ENCODE results near the gene HK1. TPM values are rescaled to one million over a fixed set of nuclear protein-coding genes. Genes with fewer than 3 reads are reported as not detected.

HK1 gene
- total RNA-seq, 6 experiments from 2014 or later = 149 to 158 (median 155) TPM

GRCh38 chr10:69241575-69241974 is 36.7 kb upstream of the HK1 start:
- H3K27me3 Mint-ChIP-seq (ENCODE audit: insufficient read depth) = peaks cover 1% of the 10 kb centered on the region
- no peak for TF ChIP-seq CTCF (IDR thresholded peaks at IDR 0.05)
- no peak overlapping the region; the same call in 1 of the 2 replicates for H3K4me3 Mint-ChIP-seq
- no peaks in the 10 kb centered on the region for H3K36me3 Mint-ChIP-seq (ENCODE audit: low read depth)
- H3K4me1 Mint-ChIP-seq (ENCODE audit: low read depth) = peaks cover 38% of the 10 kb centered on the region
- peak; percentile 40 for DNase-seq
- no peaks in the 10 kb centered on the region for H3K9me3 Mint-ChIP-seq
- H3K27ac Mint-ChIP-seq = peak overlapping the region; percentile 56; the same call in 1 of the 2 replicates

DNA sequence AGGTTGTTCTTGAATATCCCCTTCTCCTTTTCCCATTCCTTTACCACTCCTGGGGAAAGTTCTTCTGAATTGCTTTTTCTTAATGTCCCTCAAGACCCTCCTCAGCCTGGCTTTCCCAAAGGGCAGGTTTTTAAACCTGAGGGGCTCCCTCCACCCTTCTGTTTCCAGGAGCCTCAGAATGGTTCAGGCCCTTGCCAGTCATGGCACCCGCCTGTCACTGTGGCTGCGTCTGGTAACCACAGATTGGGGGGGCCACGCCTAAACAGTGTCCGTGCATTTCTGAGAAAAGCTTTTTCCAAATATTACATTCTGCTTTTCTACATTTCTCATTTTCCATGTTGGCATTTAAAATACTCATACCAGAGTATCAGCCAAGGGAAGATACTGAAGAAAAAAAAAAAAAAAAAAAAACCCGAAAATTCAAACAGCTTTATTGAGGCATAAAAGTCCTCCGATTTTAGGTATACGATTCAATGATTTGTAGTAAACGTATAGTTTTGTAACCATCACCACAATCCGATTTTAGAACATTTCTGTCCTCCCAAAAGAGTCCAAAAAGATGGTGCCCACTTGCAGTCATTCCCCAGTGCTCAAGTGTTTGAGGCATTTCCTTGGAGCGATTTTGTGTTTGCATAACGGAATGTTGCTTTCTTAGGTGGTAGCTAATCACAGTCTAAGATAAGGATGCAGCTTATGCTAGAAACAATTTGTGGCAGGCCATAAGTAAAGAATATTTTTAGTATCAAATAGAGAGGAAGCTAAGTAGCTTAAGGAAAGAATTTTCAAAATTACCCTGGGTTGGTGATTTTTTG is 36.0 kb upstream of the HK1 start:
- Mint-ChIP-seq H3K4me3 (no peak overlapping the region; the same call in 1 of the 2 replicates), H3K4me1 (ENCODE audit: low read depth) (peaks cover 38% of the 10 kb centered on the region), H3K27ac (no peak overlapping the region), H3K36me3 (ENCODE audit: low read depth) (no peaks in the 10 kb centered on the region), H3K9me3 (no peaks in the 10 kb centered on the region), H3K27me3 (ENCODE audit: insufficient read depth) (peaks cover 1% of the 10 kb centered on the region)
- DNase-seq = no peak
- TF ChIP-seq CTCF (IDR thresholded peaks at IDR 0.05) = no peak

GRCh38 chr10:69242852-69243212 is 35.5 kb upstream of the HK1 start:
- no peaks in the 10 kb centered on the region for H3K9me3 Mint-ChIP-seq
- H3K27ac Mint-ChIP-seq = no peak overlapping the region
- H3K4me1 Mint-ChIP-seq (ENCODE audit: low read depth) = peaks cover 38% of the 10 kb centered on the region
- DNase-seq = no peak
- peaks cover 5% of the 10 kb centered on the region for H3K27me3 Mint-ChIP-seq (ENCODE audit: insufficient read depth)
- TF ChIP-seq CTCF (IDR thresholded peaks at IDR 0.05) = no peak
- H3K36me3 Mint-ChIP-seq (ENCODE audit: low read depth) = no peaks in the 10 kb centered on the region
- H3K4me3 Mint-ChIP-seq = no peak overlapping the region

DNA sequence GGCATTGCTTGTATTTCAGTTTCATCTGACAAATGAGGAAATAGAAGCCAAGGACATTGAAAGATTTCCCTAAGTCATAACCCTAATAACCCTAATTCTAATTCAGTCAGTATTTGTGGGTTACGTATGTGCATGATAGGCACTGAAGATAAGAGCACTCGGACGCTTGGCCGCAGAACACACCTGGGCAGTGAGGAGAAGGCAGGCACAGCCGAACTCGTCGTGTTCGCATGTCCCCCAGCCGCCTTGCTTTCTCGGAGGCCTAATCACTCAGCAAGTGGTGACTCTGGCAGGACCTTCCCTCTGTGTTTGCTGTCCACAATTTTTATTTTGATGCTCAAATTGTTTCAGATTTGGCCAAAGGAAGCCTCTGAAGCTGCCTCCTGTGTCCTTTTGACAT is 34.5 kb upstream of the HK1 start:
- TF ChIP-seq CTCF (IDR thresholded peaks at IDR 0.05) = no peak
- no peaks in the 10 kb centered on the region for H3K9me3 Mint-ChIP-seq
- peaks cover 36% of the 10 kb centered on the region for H3K4me1 Mint-ChIP-seq (ENCODE audit: low read depth)
- peaks cover 6% of the 10 kb centered on the region for H3K27me3 Mint-ChIP-seq (ENCODE audit: insufficient read depth)
- no peak overlapping the region for H3K27ac Mint-ChIP-seq
- H3K4me3 Mint-ChIP-seq = no peak overlapping the region
- H3K36me3 Mint-ChIP-seq (ENCODE audit: low read depth) = no peaks in the 10 kb centered on the region
- no peak for DNase-seq

GRCh38 chr10:69246036-69246435 is 32.3 kb upstream of the HK1 start:
- H3K36me3 Mint-ChIP-seq (ENCODE audit: low read depth) = peaks cover 5% of the 10 kb centered on the region; the same call in 1 of the 2 replicates
- peaks cover 16% of the 10 kb centered on the region for H3K4me1 Mint-ChIP-seq (ENCODE audit: low read depth)
- H3K27ac Mint-ChIP-seq = no peak overlapping the region
- no peak overlapping the region for H3K4me3 Mint-ChIP-seq
- no peak for DNase-seq
- H3K27me3 Mint-ChIP-seq (ENCODE audit: insufficient read depth) = peaks cover 6% of the 10 kb centered on the region
- TF ChIP-seq CTCF (IDR thresholded peaks at IDR 0.05) = no peak
- H3K9me3 Mint-ChIP-seq = no peaks in the 10 kb centered on the region; the same call in 1 of the 2 replicates

Measured in HFFc6 (cell line).